Measurements from ENCODE around the gene IFNW1. TPM values are rescaled to one million over a fixed set of nuclear protein-coding genes. Genes with fewer than 3 reads are reported as not detected.
"Not testable (repeated sequence)": the region's sequence is repeated elsewhere in the genome, so short reads cannot be mapped to it uniquely, and the experiment has no call there.

The IFNW1 gene
- total RNA-seq, 1 experiment from 2014 or later = not detected

DNA sequence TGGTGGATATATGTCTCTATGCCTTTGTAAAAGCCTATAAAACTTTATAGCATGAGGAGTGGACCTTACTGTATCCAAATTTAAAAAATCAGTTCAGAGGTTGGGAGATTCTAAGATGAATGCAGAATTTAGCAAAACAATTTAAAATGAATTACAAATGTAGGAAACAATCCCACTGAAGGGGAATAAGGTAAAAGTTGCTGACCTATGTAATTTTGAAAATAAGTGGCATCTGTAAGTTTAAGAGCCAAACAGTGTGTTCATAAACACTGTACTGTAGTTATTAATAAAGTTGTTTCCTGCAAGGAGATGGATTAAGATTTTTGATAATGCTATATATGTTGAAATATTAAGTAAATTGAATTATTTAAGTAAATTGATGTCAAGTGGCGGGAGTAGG, 4.6 kb downstream of the IFNW1 start:
- intact Hi-C loops (cut with micrococcal nuclease; ENCODE audit: unreplicated experiment) = no loop called here
- no peaks in the 10 kb centered on the region for H3K36me3 Mint-ChIP-seq (ENCODE audit: insufficient read depth, unreplicated experiment)
- TF ChIP-seq CTCF (IDR thresholded peaks at IDR 0.05; ENCODE audit: unreplicated experiment) = no peak
- H3K27me3 Mint-ChIP-seq (ENCODE audit: unreplicated experiment) = peaks cover 38% of the 10 kb centered on the region
- CTCF ChIA-PET = no interaction called here
- DNase-seq = no peak
- H3K4me3 Mint-ChIP-seq (ENCODE audit: low read depth, unreplicated experiment) = no peak overlapping the region
- no peaks in the 10 kb centered on the region for H3K4me1 Mint-ChIP-seq (ENCODE audit: low read depth, unreplicated experiment)
- H3K27ac Mint-ChIP-seq (ENCODE audit: unreplicated experiment) = no peak overlapping the region
- BruUV-seq (replicated peaks) = no TSS peak
- H3K9me3 Mint-ChIP-seq (ENCODE audit: low read depth, unreplicated experiment) = no peaks in the 10 kb centered on the region

- H3K9me3 Mint-ChIP-seq (ENCODE audit: low read depth, unreplicated experiment) = no peaks in the 10 kb centered on the region
- intact Hi-C loops (cut with micrococcal nuclease; ENCODE audit: unreplicated experiment) = no loop called here
- H3K27ac Mint-ChIP-seq (ENCODE audit: unreplicated experiment) = no peak overlapping the region
- TF ChIP-seq CTCF (IDR thresholded peaks at IDR 0.05; ENCODE audit: unreplicated experiment) = no peak
- no TSS peak for BruUV-seq (replicated peaks)
- H3K4me3 Mint-ChIP-seq (ENCODE audit: low read depth, unreplicated experiment) = no peak overlapping the region
- no peak for DNase-seq
- no peaks in the 10 kb centered on the region for H3K4me1 Mint-ChIP-seq (ENCODE audit: low read depth, unreplicated experiment)
- CTCF ChIA-PET = no interaction called here
- H3K36me3 Mint-ChIP-seq (ENCODE audit: insufficient read depth, unreplicated experiment) = no peaks in the 10 kb centered on the region
- peaks cover 38% of the 10 kb centered on the region for H3K27me3 Mint-ChIP-seq (ENCODE audit: unreplicated experiment)
Observed at GRCh38 chr9:21135736-21136135, 5.9 kb downstream of the IFNW1 start.

- not testable (repeated sequence) for H3K27ac Mint-ChIP-seq (ENCODE audit: unreplicated experiment); BruUV-seq (replicated peaks)
Observed at GRCh38 chr9:21128186-21128585, 13.4 kb downstream of the IFNW1 start.

DNA sequence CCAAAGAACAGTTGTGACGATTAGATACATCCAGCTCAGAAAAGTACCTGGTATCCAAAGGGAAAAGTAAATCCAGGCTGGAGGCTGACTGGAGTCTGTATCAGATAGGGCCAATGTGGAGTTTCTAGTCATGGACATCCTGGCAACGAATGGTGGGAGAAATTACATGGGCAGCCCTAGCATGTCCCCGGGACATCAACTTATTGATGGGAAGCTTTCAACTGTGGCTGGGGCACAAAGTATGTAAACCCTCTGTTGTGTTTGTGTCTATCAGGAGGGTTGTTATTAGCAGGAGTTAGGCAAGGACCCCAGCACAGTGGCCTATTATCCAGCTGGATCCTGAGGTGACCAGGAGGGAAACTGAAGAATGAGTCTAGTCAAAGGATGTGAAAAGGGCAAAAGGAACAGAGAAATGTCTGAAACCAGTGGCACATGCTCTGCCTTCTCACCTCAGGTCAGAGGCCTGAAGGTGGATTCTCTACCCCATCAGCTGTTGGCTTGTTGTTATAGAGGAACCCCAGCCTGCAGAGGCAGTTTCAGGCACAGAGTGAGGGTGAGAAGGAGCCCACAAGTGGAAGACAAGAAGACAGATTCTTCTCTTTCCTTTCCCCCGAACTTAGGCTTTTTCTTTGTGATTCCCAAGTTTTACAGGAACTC, 19.9 kb downstream of the IFNW1 start:
- H3K36me3 Mint-ChIP-seq (ENCODE audit: insufficient read depth, unreplicated experiment) = no peaks in the 10 kb centered on the region
- CTCF ChIA-PET = no interaction called here
- no peaks in the 10 kb centered on the region for H3K4me1 Mint-ChIP-seq (ENCODE audit: low read depth, unreplicated experiment)
- peaks cover 3% of the 10 kb centered on the region for H3K9me3 Mint-ChIP-seq (ENCODE audit: low read depth, unreplicated experiment)
- TF ChIP-seq CTCF (IDR thresholded peaks at IDR 0.05; ENCODE audit: unreplicated experiment) = no peak
- no peaks in the 10 kb centered on the region for H3K27me3 Mint-ChIP-seq (ENCODE audit: unreplicated experiment)
- intact Hi-C loops (cut with micrococcal nuclease; ENCODE audit: unreplicated experiment) = no loop called here
- H3K27ac Mint-ChIP-seq (ENCODE audit: unreplicated experiment) = no peak overlapping the region
- no peak overlapping the region for H3K4me3 Mint-ChIP-seq (ENCODE audit: low read depth, unreplicated experiment)
- no peak for DNase-seq
- no TSS peak for BruUV-seq (replicated peaks)

More at GRCh38 chr9:21128186-21128585, 13.4 kb downstream of the IFNW1 start:
- CTCF ChIA-PET; DNase-seq; H3K36me3 Mint-ChIP-seq (ENCODE audit: insufficient read depth, unreplicated experiment); H3K4me1 Mint-ChIP-seq (ENCODE audit: low read depth, unreplicated experiment); H3K4me3 Mint-ChIP-seq (ENCODE audit: low read depth, unreplicated experiment); intact Hi-C loops (cut with micrococcal nuclease; ENCODE audit: unreplicated experiment); H3K9me3 Mint-ChIP-seq (ENCODE audit: low read depth, unreplicated experiment); H3K27me3 Mint-ChIP-seq (ENCODE audit: unreplicated experiment): not testable (repeated sequence)

GRCh38 chr9:21121079-21121478, 20.6 kb downstream of the IFNW1 start:
- no peaks in the 10 kb centered on the region for H3K4me1 Mint-ChIP-seq (ENCODE audit: low read depth, unreplicated experiment)
- H3K36me3 Mint-ChIP-seq (ENCODE audit: insufficient read depth, unreplicated experiment) = no peaks in the 10 kb centered on the region
- H3K4me3 Mint-ChIP-seq (ENCODE audit: low read depth, unreplicated experiment) = no peak overlapping the region
- no TSS peak for BruUV-seq (replicated peaks)
- peaks cover 3% of the 10 kb centered on the region for H3K9me3 Mint-ChIP-seq (ENCODE audit: low read depth, unreplicated experiment)
- intact Hi-C loops (cut with micrococcal nuclease; ENCODE audit: unreplicated experiment) = no loop called here
- no peaks in the 10 kb centered on the region for H3K27me3 Mint-ChIP-seq (ENCODE audit: unreplicated experiment)
- H3K27ac Mint-ChIP-seq (ENCODE audit: unreplicated experiment) = no peak overlapping the region
- no peak for DNase-seq
- TF ChIP-seq CTCF (IDR thresholded peaks at IDR 0.05; ENCODE audit: unreplicated experiment) = no peak
- CTCF ChIA-PET = no interaction called here

Data from Calu3 (cell line).